Measurements from ENCODE around the gene JMY. TPM values are rescaled to one million over a fixed set of nuclear protein-coding genes. Genes with fewer than 3 reads are reported as not detected.
A peak's percentile ranks its signal among the peaks of the same experiment; 100 is the strongest.

Gene JMY
- 10.8 and 11.2 TPM in 2 replicates for total RNA-seq (2014; rRNA removed; shearing (Covaris generic))
- 3.8 and 5.7 TPM in 2 replicates for polyA plus RNA-seq (2015; cell fraction: cytosol; rRNA removed)
- polyA plus RNA-seq (2015; cell fraction: nucleus; rRNA removed): 7.1 and 8.8 TPM in 2 replicates

GRCh38 chr5:79235634-79236361 is at the start of gene JMY:
Gene JMY, plus strand, starts transcription at chr5:79236131. Its CDS starts 520 bp downstream, at chr5:79236651.
- in situ Hi-C loops (cut with HindIII; ENCODE audit: low pct_unique_long_range_greater_than_20kb, low sequenced_read_pairs): no loop called here
- DNase-seq (ENCODE audit: low read depth, low spot score): peak; percentile 83

GRCh38 chr5:79186455-79186854 is 49.5 kb upstream of the JMY start:
- no peak for DNase-seq (ENCODE audit: low read depth, low spot score)
- in situ Hi-C loops (cut with HindIII; ENCODE audit: low pct_unique_long_range_greater_than_20kb, low sequenced_read_pairs): no loop called here

- no peak for DNase-seq (ENCODE audit: low read depth, low spot score)
- in situ Hi-C loops (cut with HindIII; ENCODE audit: low pct_unique_long_range_greater_than_20kb, low sequenced_read_pairs): no loop called here
Measured at GRCh38 chr5:79189439-79190234, 46.3 kb upstream of the JMY start.

GRCh38 chr5:79190235-79190529 is 45.7 kb upstream of the JMY start:
- DNase-seq (ENCODE audit: low read depth, low spot score): no peak
- in situ Hi-C loops (cut with HindIII; ENCODE audit: low pct_unique_long_range_greater_than_20kb, low sequenced_read_pairs): no loop called here

- DNase-seq (ENCODE audit: low read depth, low spot score): peak; percentile 5
- in situ Hi-C loops (cut with HindIII; ENCODE audit: low pct_unique_long_range_greater_than_20kb, low sequenced_read_pairs): no loop called here
Measured at GRCh38 chr5:79191457-79191856, 44.5 kb upstream of the JMY start.

GRCh38 chr5:79193643-79194042 is 42.3 kb upstream of the JMY start:
- no peak for DNase-seq (ENCODE audit: low read depth, low spot score)

GRCh38 chr5:79200573-79201183 is 35.3 kb upstream of the JMY start:
- in situ Hi-C loops (cut with HindIII; ENCODE audit: low pct_unique_long_range_greater_than_20kb, low sequenced_read_pairs): no loop called here
- DNase-seq (ENCODE audit: low read depth, low spot score): peak; percentile 49

More at GRCh38 chr5:79193643-79194042, 42.3 kb upstream of the JMY start:
- in situ Hi-C loops (cut with HindIII; ENCODE audit: low pct_unique_long_range_greater_than_20kb, low sequenced_read_pairs): no loop called here

GRCh38 chr5:79201206-79201605 is 34.7 kb upstream of the JMY start:
- in situ Hi-C loops (cut with HindIII; ENCODE audit: low pct_unique_long_range_greater_than_20kb, low sequenced_read_pairs): no loop called here
- DNase-seq (ENCODE audit: low read depth, low spot score): no peak

GRCh38 chr5:79202076-79202475 is 33.9 kb upstream of the JMY start:
- in situ Hi-C loops (cut with HindIII; ENCODE audit: low pct_unique_long_range_greater_than_20kb, low sequenced_read_pairs): no loop called here
- DNase-seq (ENCODE audit: low read depth, low spot score): no peak

- in situ Hi-C loops (cut with HindIII; ENCODE audit: low pct_unique_long_range_greater_than_20kb, low sequenced_read_pairs): no loop called here
- no peak for DNase-seq (ENCODE audit: low read depth, low spot score)
Measured at GRCh38 chr5:79205965-79206364, 30.0 kb upstream of the JMY start.

- no peak for DNase-seq (ENCODE audit: low read depth, low spot score)
- in situ Hi-C loops (cut with HindIII; ENCODE audit: low pct_unique_long_range_greater_than_20kb, low sequenced_read_pairs): no loop called here
Measured at GRCh38 chr5:79206541-79206940, 29.4 kb upstream of the JMY start.

GRCh38 chr5:79209505-79209904 is 26.4 kb upstream of the JMY start:
- in situ Hi-C loops (cut with HindIII; ENCODE audit: low pct_unique_long_range_greater_than_20kb, low sequenced_read_pairs): no loop called here
- no peak for DNase-seq (ENCODE audit: low read depth, low spot score)

GRCh38 chr5:79224286-79224984 is 11.5 kb upstream of the JMY start:
- in situ Hi-C loops (cut with HindIII; ENCODE audit: low pct_unique_long_range_greater_than_20kb, low sequenced_read_pairs): no loop called here
- DNase-seq (ENCODE audit: low read depth, low spot score): no peak

- in situ Hi-C loops (cut with HindIII; ENCODE audit: low pct_unique_long_range_greater_than_20kb, low sequenced_read_pairs): no loop called here
- no peak for DNase-seq (ENCODE audit: low read depth, low spot score)
Measured at GRCh38 chr5:79225026-79225425, 10.9 kb upstream of the JMY start.

GRCh38 chr5:79225441-79225840 is 10.5 kb upstream of the JMY start:
- in situ Hi-C loops (cut with HindIII; ENCODE audit: low pct_unique_long_range_greater_than_20kb, low sequenced_read_pairs): no loop called here
- DNase-seq (ENCODE audit: low read depth, low spot score): no peak

GRCh38 chr5:79227484-79228025 is 8.4 kb upstream of the JMY start:
- no peak for DNase-seq (ENCODE audit: low read depth, low spot score)
- in situ Hi-C loops (cut with HindIII; ENCODE audit: low pct_unique_long_range_greater_than_20kb, low sequenced_read_pairs): no loop called here

- no peak for DNase-seq (ENCODE audit: low read depth, low spot score)
- in situ Hi-C loops (cut with HindIII; ENCODE audit: low pct_unique_long_range_greater_than_20kb, low sequenced_read_pairs): no loop called here
Measured at GRCh38 chr5:79229357-79230174, 6.4 kb upstream of the JMY start.
